SW 1271 (cell line): ENCODE results near the gene CCDC188.
A peak's percentile ranks its signal among the peaks of the same experiment; 100 is the strongest.

Experiments
- DNase-seq, 2 experiments: peaks; one replicate each; lab custom pipeline; 2025; lab: John Stamatoyannopoulos, UW

The CCDC188 gene

GRCh38 chr22:20147237-20147988, 3.4 kb downstream of the CCDC188 start:
- no peak for DNase-seq

GRCh38 chr22:20146777-20147176, 4.1 kb downstream of the CCDC188 start:
- no peak for DNase-seq

- DNase-seq, result no peak
These were observed 5.0 kb downstream of the CCDC188 start for GRCh38 chr22:20145832-20146223.

- DNase-seq, result no peak
These were observed 5.5 kb downstream of the CCDC188 start for GRCh38 chr22:20145206-20145831.

DNA sequence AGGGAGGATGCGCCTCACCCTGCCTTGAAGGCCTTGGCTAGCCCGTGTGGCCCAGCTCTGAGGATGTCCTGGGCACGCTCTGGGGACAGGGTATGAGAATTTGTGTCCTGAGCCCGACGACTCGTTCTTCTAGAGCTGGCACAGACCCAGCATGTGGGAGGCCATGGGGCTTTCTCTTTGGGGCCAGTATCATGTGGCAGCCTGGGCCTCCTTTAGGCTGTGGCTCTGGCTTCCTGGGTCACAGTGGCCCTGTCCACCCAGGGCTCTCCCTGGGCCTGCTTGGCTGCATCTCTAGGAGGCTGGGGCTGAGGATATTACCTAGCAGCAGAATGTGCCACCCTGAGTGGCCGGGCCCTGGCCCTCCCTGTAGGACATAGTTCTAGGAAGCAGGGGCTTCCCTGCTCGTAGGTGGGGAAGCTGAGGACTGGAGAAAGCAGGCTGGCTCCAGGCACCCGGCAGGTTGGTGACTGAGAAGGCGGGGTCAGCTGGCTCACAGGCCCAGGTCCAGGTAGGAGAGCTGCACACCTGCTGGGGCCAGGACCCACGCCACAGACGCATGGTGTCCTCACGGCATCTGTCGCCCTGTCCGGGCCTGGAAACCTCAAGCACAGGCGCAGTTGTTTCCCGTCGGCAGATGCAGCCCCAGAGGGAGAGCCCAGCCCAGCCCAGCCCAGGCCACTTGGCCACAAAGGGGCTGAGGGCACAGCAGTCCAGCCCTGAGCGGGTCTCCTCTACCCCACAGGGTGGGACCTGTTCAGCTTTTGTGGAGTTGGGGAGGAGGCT, 6.8 kb downstream of the CCDC188 start:
- no peak for DNase-seq

GRCh38 chr22:20142711-20143621, 7.9 kb downstream of the CCDC188 start:
- DNase-seq, result no peak

- peak in 1 of 2 experiments; percentile 23 for DNase-seq
These were observed 9.4 kb downstream of the CCDC188 start for GRCh38 chr22:20141186-20142077.

DNA sequence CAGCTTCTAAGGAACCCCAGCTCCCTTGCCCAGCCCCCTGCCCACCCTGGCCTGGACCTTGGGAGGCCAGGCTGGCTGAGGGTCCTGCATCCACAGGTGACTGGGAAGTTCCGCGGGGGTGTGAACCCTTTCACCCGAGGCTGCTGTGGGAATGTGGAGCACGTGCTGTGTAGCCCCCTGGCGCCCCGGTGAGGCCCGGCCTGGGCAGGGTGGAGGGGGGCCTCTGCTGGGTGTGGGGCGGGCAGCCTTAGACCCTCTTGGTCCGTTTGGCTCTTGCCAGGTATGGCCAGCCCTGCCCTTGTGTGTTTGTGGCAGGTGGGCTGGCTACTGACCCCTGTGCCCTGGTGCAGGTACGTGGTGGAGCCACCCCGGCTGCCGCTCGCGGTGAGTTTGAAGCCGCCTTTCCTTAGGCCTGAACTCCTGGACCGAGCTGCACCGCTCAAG, 10.3 kb downstream of the CCDC188 start:
- no peak for DNase-seq

- no peak for DNase-seq
These were observed 10.8 kb downstream of the CCDC188 start for GRCh38 chr22:20140107-20140445.

GRCh38 chr22:20139391-20140106, 11.3 kb downstream of the CCDC188 start:
- DNase-seq, result no peak

DNA sequence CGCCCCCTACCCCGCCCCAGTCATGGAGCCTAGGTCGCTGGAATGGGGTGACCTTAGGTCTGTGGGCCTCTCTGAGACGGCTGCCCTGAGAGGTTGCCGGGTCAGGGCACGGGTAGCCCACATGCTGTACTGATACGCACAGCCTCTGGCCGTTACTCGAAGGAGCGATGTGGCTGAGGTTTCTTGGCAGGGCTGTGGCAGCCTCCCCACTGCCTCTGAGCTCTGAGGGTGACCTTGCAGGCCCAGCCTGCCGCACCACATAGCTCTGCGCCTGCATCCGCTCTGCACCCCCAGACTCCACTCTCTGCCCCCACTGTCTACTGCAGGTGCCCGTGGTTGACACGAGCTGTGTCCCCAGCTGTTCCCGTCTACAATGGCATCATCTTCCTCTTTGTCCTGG, 12.0 kb downstream of the CCDC188 start:
- DNase-seq, result no peak

- no peak for DNase-seq
These were observed 12.5 kb downstream of the CCDC188 start for GRCh38 chr22:20138417-20138738.

- no peak for DNase-seq
These were observed 13.0 kb downstream of the CCDC188 start for GRCh38 chr22:20137671-20138416.

GRCh38 chr22:20137113-20137512, 13.7 kb downstream of the CCDC188 start:
- DNase-seq, result no peak

DNA sequence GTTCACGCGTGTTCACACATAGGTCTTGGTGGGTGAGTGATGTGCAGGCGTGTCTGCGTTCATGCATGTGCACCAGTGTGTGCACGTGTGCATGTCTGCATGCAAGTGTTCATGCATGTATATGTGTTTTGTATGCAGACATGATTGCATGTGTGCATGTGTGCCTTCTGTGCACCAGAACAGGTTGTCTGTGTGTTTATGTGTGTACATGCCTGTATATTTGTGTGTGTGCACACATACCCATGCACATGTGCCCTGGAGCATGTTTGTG, 14.3 kb downstream of the CCDC188 start:
- DNase-seq, result no peak

GRCh38 chr22:20135806-20136602, 14.9 kb downstream of the CCDC188 start:
- DNase-seq, result no peak

DNA sequence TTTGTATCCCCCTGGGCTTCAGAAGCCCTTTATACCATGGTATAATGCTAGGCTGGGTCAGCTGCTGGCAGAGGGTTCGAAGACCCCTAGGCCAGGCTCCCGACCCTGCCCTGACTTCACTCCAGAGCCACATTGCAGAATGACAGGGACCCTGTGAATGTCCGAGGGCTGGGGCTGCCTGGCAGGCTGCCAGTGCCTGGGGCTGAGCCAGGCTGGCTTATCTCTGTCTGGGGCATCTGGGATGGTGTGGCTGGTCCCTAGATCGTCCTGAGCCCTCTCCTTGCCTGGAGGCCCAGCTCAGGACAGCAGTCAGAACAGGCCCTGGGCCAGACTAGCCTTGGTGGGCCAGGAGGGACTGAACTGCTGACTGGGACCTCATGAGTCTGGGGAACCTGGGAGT, 15.6 kb downstream of the CCDC188 start:
- DNase-seq, result no peak

- DNase-seq, result no peak
These were observed 16.8 kb downstream of the CCDC188 start for GRCh38 chr22:20133930-20134549.
